IMR-90 (cell line): ENCODE results near the gene CD7. TPM values are rescaled to one million over a fixed set of nuclear protein-coding genes. Genes with fewer than 3 reads are reported as not detected.

Source experiments
- ATAC-seq: fragments of 200-7000 bp; cut with Tn5 transposase; 2 replicates; pipeline ENCODE4 v1.9.1; 2020; ENCODE audit warnings: low read depth, mild to moderate bottlenecking, moderate library complexity
- BruUV-seq: library from RNA; stranded (reverse); fragments of 400-500 nt; replicated peaks from 2 replicates; lab custom pipeline; 2021; lab: Mats Ljungman, UMichigan
- CTCF ChIA-PET: fragments of 300-600 bp; formaldehyde crosslinking; extraction: SDS; loops from one replicate; lab custom pipeline; 2021; ENCODE audit warnings: antibody characterized with exemption; lab: Yijun Ruan, JAX
- POLR2A ChIA-PET: fragments of 300-600 bp; sonication (Branson Sonifier 250); formaldehyde crosslinking; loops from one replicate; lab custom pipeline; 2022; ENCODE audit warnings: antibody characterized with exemption; ENCODE audit not compliant: unreplicated experiment; lab: Charles Lee
- DNase-seq: peaks from one replicate; pipeline ENCODE4 v3.0.0; 2013
- H2AFZ ChIP-seq: replicated peaks from 2 replicates; pipeline ENCODE3; 2013; ENCODE audit warnings: low read length, mild to moderate bottlenecking; ENCODE audit not compliant: poor library complexity
- H2AK5ac ChIP-seq: 2 replicates; pipeline ENCODE4 v1.6.1; 2013; ENCODE audit warnings: low read depth, low read length, inconsistent platforms
- H2AK9ac ChIP-seq: replicated peaks from 2 replicates; pipeline ENCODE3; 2013; ENCODE audit warnings: mild to moderate bottlenecking, low read depth, low read length, moderate library complexity; ENCODE audit not compliant: poor library complexity
- H2BK120ac ChIP-seq: 2 replicates; pipeline ENCODE4 v1.6.1; 2013; ENCODE audit warnings: low read depth, low read length, inconsistent platforms
- H2BK15ac ChIP-seq: 3 replicates; pipeline ENCODE4 v1.6.1; 2013; ENCODE audit warnings: low read depth, low read length, inconsistent platforms
- H2BK20ac ChIP-seq: 2 replicates; pipeline ENCODE4 v1.6.1; 2013; ENCODE audit warnings: low read depth, mild to moderate bottlenecking, inconsistent platforms, low read length, moderate library complexity
- H2BK5ac ChIP-seq: 2 replicates; pipeline ENCODE4 v1.6.1; 2013; ENCODE audit warnings: mild to moderate bottlenecking, low read depth, low read length, inconsistent platforms; ENCODE audit not compliant: poor library complexity, severe bottlenecking
- H3K14ac ChIP-seq: replicated peaks from 2 replicates; pipeline ENCODE4 v1.6.1; 2013; ENCODE audit warnings: low read depth, low read length, inconsistent platforms
- H3K18ac ChIP-seq: 2 replicates; pipeline ENCODE4 v1.6.1; 2013; ENCODE audit warnings: low read depth, low read length, control low read depth
- H3K23ac ChIP-seq: 2 replicates; pipeline ENCODE4 v1.6.1; 2013; ENCODE audit warnings: low read depth, low read length, inconsistent platforms
- H3K27ac ChIP-seq: 2 replicates; pipeline ENCODE4 v1.5.1; 2013; ENCODE audit warnings: mild to moderate bottlenecking, control low read depth, low read length; ENCODE audit not compliant: insufficient read depth
- H3K27me3 ChIP-seq: 2 replicates; pipeline ENCODE4 v1.6.1; 2013; ENCODE audit warnings: low read length; ENCODE audit not compliant: control insufficient read depth, insufficient read depth
- H3K36me3 ChIP-seq: 2 replicates; pipeline ENCODE4 v1.6.1; 2013; ENCODE audit warnings: low read length, mixed read lengths; ENCODE audit not compliant: control insufficient read depth, insufficient read depth
- H3K4ac ChIP-seq: 2 replicates; pipeline ENCODE4 v1.6.1; 2013; ENCODE audit warnings: low read depth, low read length, inconsistent platforms
- H3K4me1 ChIP-seq: 2 replicates; pipeline ENCODE4 v1.6.1; 2013; ENCODE audit warnings: low read length, mixed read lengths; ENCODE audit not compliant: control insufficient read depth, insufficient read depth
- H3K4me2 ChIP-seq: 2 replicates; pipeline ENCODE4 v1.6.1; 2013; ENCODE audit warnings: low read depth, mild to moderate bottlenecking, control low read depth, low read length, moderate library complexity
- H3K4me3 ChIP-seq: 2 replicates; pipeline ENCODE4 v1.5.1; 2013; ENCODE audit warnings: low read depth, mild to moderate bottlenecking, control low read depth, low read length, moderate library complexity; ENCODE audit not compliant: insufficient read depth
- H3K56ac ChIP-seq: 2 replicates; pipeline ENCODE4 v1.6.1; 2013; ENCODE audit warnings: low read length, inconsistent platforms; ENCODE audit not compliant: insufficient read depth; ENCODE audit errors: extremely low read depth
- H3K79me1 ChIP-seq, 2 experiments: 2 replicates each; pipeline ENCODE4 v1.6.1; 2013; ENCODE audit warnings: low read length in 2 of 2, inconsistent platforms in 1 of 2, low read depth in 1 of 2
- H3K9ac ChIP-seq: 2 replicates; pipeline ENCODE4 v1.6.1; 2013; ENCODE audit warnings: low read depth, low read length, control low read depth
- H3K9me1 ChIP-seq: 2 replicates; pipeline ENCODE4 v1.6.1; 2013; ENCODE audit warnings: low read length, inconsistent platforms; ENCODE audit not compliant: insufficient read depth
- H3K9me3 ChIP-seq: 2 replicates; pipeline ENCODE4 v1.6.1; 2013; ENCODE audit warnings: low read length; ENCODE audit not compliant: control insufficient read depth, insufficient read depth
- H4K20me1 ChIP-seq: 2 replicates; pipeline ENCODE4 v1.6.1; 2013; ENCODE audit warnings: low read length, inconsistent platforms; ENCODE audit not compliant: insufficient read depth
- H4K5ac ChIP-seq: 2 replicates; pipeline ENCODE4 v1.6.1; 2013; ENCODE audit warnings: mild to moderate bottlenecking, low read depth, low read length, control low read depth
- H4K8ac ChIP-seq, 2 experiments: 2 replicates each; pipeline ENCODE4 v1.6.1; 2013; ENCODE audit warnings: low read depth in 2 of 2, low read length in 2 of 2, control low read depth in 1 of 2, inconsistent platforms in 1 of 2
- H4K91ac ChIP-seq: 2 replicates; pipeline ENCODE4 v1.6.1; 2013; ENCODE audit warnings: low read depth, low read length, inconsistent platforms; ENCODE audit not compliant: insufficient read depth
- BHLHE40 ChIP-seq: fragments of 150-350 bp; IDR thresholded peaks from 2 replicates; pipeline ENCODE4 v1.6.1; 2016; ENCODE audit warnings: mild to moderate bottlenecking, low read depth, low read length
- CEBPB ChIP-seq: IDR thresholded peaks from 2 replicates; pipeline ENCODE4 v1.6.1; 2012; ENCODE audit warnings: low read depth, low read length, improper control_type of control experiment
- CHD1 ChIP-seq: IDR thresholded peaks from 2 replicates; pipeline ENCODE4 v1.6.1; 2012; ENCODE audit warnings: low read depth, low read length, improper control_type of control experiment
- FOS ChIP-seq: fragments of 150-350 bp; IDR thresholded peaks from 2 replicates; pipeline ENCODE4 v1.6.1; 2016; ENCODE audit warnings: low read depth, low read length
- MAZ ChIP-seq: IDR thresholded peaks from 2 replicates; pipeline ENCODE4 v1.6.1; 2012; ENCODE audit warnings: low read depth, mild to moderate bottlenecking, low read length, improper control_type of control experiment, moderate library complexity, borderline replicate concordance
- POLR2A ChIP-seq: IDR thresholded peaks from 2 replicates; pipeline ENCODE4 v1.6.1; 2012; ENCODE audit warnings: mild to moderate bottlenecking, low read depth, low read length
- RFX5 ChIP-seq: IDR thresholded peaks from 2 replicates; pipeline ENCODE4 v1.8.0; 2012; ENCODE audit warnings: low read depth, mild to moderate bottlenecking, low read length, moderate library complexity
- WGBS, 2 experiments: methylation state at CpG; one replicate each; pipeline versions ENCODE4 v1.1.5 to v1.1.7; 2013; ENCODE audit warnings: missing lambda C conversion rate in 2 of 2; ENCODE audit not compliant: insufficient read length in 1 of 2; ENCODE audit errors: extremely low coverage in 2 of 2; 5-methylcytosine and 5-hydroxymethylcytosine counted together
- dilution Hi-C: fragments of 300-500 bp; cut with HindIII; formaldehyde crosslinking; loops from one replicate; pipeline ENCODE4 v1.14.3; 2018; ENCODE audit warnings: low sequenced_read_pairs; ENCODE audit not compliant: unreplicated experiment
- in situ Hi-C: fragments of 300-500 bp; cut with MboI; formaldehyde crosslinking; loops from 3 replicates; pipeline ENCODE4 v1.14.3; 2019; ENCODE audit warnings: low sequenced_read_pairs, inconsistent platforms, mixed read lengths
- intact Hi-C: fragments of 100-400 bp; cut with micrococcal nuclease; formaldehyde crosslinking; loops from 2 replicates; pipeline ENCODE4 v1.10.0; 2022
- polyA plus RNA-seq, 3 experiments: library from polyadenylated mRNA; depleted of rRNA; stranded (reverse); fragments of >200 nt; gene quantifications; 2 replicates each; pipeline ENCODE4 v1.2.3, GENCODE V29; 2012; ENCODE audit warnings: low replicate concordance in 1 of 3
- total RNA-seq: library from RNA; depleted of rRNA; stranded (reverse); fragments of >200 nt; gene quantifications from 2 replicates; pipeline ENCODE4 v1.2.3, GENCODE V29; 2012
- TF ChIP-seq, protein P1 (sequence below): fragments of 150-350 bp; IDR thresholded peaks from 2 replicates; pipeline ENCODE4 v1.6.1; 2017; ENCODE audit warnings: mild to moderate bottlenecking, antibody characterized with exemption, low read length, low read depth
- TF ChIP-seq, protein P2 (sequence below): fragments of 150-350 bp; IDR thresholded peaks from 2 replicates; pipeline ENCODE4 v1.6.1; 2016; ENCODE audit warnings: low read depth, mild to moderate bottlenecking, low read length, moderate library complexity, borderline replicate concordance

CD7 gene
- total and polyA plus RNA-seq, 2 of the 4 experiments (the other 2 are of a cell fraction): not detected

DNA sequence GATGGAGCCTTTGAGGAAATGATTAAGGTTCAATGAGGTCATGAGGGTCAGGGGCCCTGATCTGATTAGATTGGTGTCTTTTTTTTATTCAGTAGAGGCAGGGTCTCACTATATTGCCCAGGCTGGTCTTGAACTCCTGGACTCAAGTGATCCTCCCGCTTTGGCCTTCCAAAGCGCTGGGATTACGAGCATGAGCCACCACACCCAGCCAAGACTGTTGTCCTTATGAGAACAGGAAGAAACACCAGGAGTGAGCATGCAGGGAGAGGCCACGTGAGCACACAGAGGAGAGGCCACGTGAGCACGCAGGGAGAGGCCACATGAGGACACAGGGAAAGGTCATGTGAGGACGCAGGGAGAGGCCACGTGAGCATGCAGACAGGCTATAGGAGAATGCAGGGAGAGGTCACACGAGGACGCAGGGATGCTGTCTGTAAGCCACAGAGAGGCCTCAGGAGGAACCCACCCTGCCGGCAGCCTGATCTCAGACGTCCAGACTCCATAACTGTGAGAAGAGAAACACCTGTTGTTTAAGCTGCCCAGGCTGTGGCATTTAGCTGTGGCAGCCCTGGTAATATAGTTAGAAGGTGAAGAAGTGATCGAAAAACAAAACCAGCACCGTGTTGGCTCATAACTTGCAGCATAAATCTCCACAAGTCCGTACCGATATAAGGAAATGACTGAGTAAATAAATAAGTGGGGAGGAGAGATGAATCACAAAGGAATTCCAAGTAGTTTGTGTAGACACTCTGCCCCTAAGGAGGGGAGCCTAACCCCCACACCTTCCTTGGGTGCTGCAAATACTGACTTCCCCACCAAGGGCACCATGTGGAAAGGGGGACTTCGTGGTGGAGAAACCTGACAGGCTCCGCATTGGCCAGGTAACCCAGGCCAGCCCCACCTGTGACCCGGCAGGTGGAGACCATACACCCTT is 29.3 kb downstream of the CD7 start:
- peak overlapping the region; percentile 94 for H2BK20ac ChIP-seq
- peak overlapping the region; percentile 79 for H2AK9ac ChIP-seq
- ATAC-seq (peak; percentile 27), DNase-seq (peak; percentile 74)
- 60% methylated on average over 7 of the region's 19 CpGs; no CpG with 5 or more reads in 1 of the 2 experiments for WGBS, 2 experiments
- H3K23ac ChIP-seq: peak overlapping the region; percentile 29
- peak overlapping the region; percentile 89 for H2BK120ac ChIP-seq
- H3K18ac ChIP-seq: peak overlapping the region; percentile 71
- TF ChIP-seq MAZ (peak; percentile 63; the same call in 1 of the 2 replicates), BHLHE40 (peak; percentile 69; the same call in 1 of the 2 replicates), POLR2A (no peak), RFX5 (no peak), FOS (peak; percentile 67), CHD1 (0 out of 2 replicates have a peak, but pooled peaks have one; percentile 60), CEBPB (no peak)
- TF ChIP-seq, protein P1, sequence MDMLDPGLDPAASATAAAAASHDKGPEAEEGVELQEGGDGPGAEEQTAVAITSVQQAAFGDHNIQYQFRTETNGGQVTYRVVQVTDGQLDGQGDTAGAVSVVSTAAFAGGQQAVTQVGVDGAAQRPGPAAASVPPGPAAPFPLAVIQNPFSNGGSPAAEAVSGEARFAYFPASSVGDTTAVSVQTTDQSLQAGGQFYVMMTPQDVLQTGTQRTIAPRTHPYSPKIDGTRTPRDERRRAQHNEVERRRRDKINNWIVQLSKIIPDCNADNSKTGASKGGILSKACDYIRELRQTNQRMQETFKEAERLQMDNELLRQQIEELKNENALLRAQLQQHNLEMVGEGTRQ: peak; percentile 98
- TF ChIP-seq, protein P2, sequence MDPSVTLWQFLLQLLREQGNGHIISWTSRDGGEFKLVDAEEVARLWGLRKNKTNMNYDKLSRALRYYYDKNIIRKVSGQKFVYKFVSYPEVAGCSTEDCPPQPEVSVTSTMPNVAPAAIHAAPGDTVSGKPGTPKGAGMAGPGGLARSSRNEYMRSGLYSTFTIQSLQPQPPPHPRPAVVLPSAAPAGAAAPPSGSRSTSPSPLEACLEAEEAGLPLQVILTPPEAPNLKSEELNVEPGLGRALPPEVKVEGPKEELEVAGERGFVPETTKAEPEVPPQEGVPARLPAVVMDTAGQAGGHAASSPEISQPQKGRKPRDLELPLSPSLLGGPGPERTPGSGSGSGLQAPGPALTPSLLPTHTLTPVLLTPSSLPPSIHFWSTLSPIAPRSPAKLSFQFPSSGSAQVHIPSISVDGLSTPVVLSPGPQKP: no peak
- H4K5ac ChIP-seq: peak overlapping the region; percentile 52
- peak overlapping the region; percentile 27; the same call in 1 of the 2 replicates for H3K9ac ChIP-seq
- H3K9me3 ChIP-seq: no peaks in the 10 kb centered on the region
- H2AK5ac ChIP-seq: peak overlapping the region; percentile 99
- peak overlapping the region; percentile 49; the same call in 1 of the 2 replicates for H3K56ac ChIP-seq
- ChIA-PET CTCF (no interaction called here), POLR2A (no interaction called here)
- intact Hi-C loops (no loop called here), dilution Hi-C loops (no loop called here), in situ Hi-C loops (no loop called here)
- peak overlapping the region; percentile 95 for H2BK5ac ChIP-seq
- H4K8ac ChIP-seq: peak overlapping the region; percentile 9 to 81; a peak in 3 of 4 replicates
- no peaks in the 10 kb centered on the region for H3K27me3 ChIP-seq
- H3K14ac ChIP-seq: peak overlapping the region; percentile 98
- H3K36me3 ChIP-seq: no peaks in the 10 kb centered on the region
- peak overlapping the region; percentile 79 for H4K91ac ChIP-seq
- no TSS peak for BruUV-seq
- peaks cover 10% of the 10 kb centered on the region; the same call in 1 of the 2 replicates for H4K20me1 ChIP-seq
- H2AFZ ChIP-seq: peak overlapping the region; percentile 79
- H3K9me1 ChIP-seq: peaks cover 21% of the 10 kb centered on the region
- H3K27ac ChIP-seq: peak overlapping the region; percentile 86
- no peak overlapping the region for H3K4me3 ChIP-seq
- peak overlapping the region; percentile 13 for H3K4me2 ChIP-seq
- peaks cover 0 to 27% of the 10 kb centered on the region in 2 experiments; a peak in 2 of 4 replicates for H3K79me1 ChIP-seq
- H2BK15ac ChIP-seq: peak overlapping the region; percentile 74
- H3K4me1 ChIP-seq: peaks cover 23% of the 10 kb centered on the region
- H3K4ac ChIP-seq: peak overlapping the region; percentile 94
